Endothelial cell (in vitro differentiated cells): Measurements from ENCODE around the gene EML5. TPM values are rescaled to one million over a fixed set of nuclear protein-coding genes. Genes with fewer than 3 reads are reported as not detected.

ENCODE experiments used
- DNase-seq: peaks from one replicate; pipeline ENCODE4 v3.0.0; 2021; ENCODE audit warnings: low spot score
- H3K27ac Mint-ChIP-seq: one replicate; pipeline ENCODE4 v1.8.0; 2021; ENCODE audit warnings: mixed read lengths, inconsistent platforms; ENCODE audit not compliant: unreplicated experiment
- H3K27me3 Mint-ChIP-seq: one replicate; pipeline ENCODE4 v1.8.0; 2021; ENCODE audit warnings: mild to moderate bottlenecking, moderate library complexity, mixed read lengths, inconsistent platforms; ENCODE audit not compliant: unreplicated experiment
- H3K36me3 Mint-ChIP-seq: one replicate; pipeline ENCODE4 v1.8.0; 2021; ENCODE audit warnings: mild to moderate bottlenecking, low read depth, mixed read lengths, inconsistent platforms; ENCODE audit not compliant: unreplicated experiment
- H3K4me1 Mint-ChIP-seq: one replicate; pipeline ENCODE4 v1.8.0; 2021; ENCODE audit warnings: mild to moderate bottlenecking, mixed read lengths, inconsistent platforms; ENCODE audit not compliant: unreplicated experiment
- H3K4me3 Mint-ChIP-seq: one replicate; pipeline ENCODE4 v1.8.0; 2021; ENCODE audit warnings: mild to moderate bottlenecking, mixed read lengths, inconsistent platforms; ENCODE audit not compliant: unreplicated experiment
- H3K9me3 Mint-ChIP-seq: one replicate; pipeline ENCODE4 v1.8.0; 2021; ENCODE audit warnings: mixed read lengths, inconsistent platforms; ENCODE audit not compliant: unreplicated experiment
- total RNA-seq: library from RNA; stranded (reverse); fragmentation: NEBNext Ultra II Directional; extraction: Animal tissue kit (Norgen Biotek cat#: 25700); gene quantifications from one replicate; pipeline ENCODE4 v1.2.1, GENCODE V29; 2021; ENCODE audit not compliant: unreplicated experiment
- TF ChIP-seq, protein P1 (sequence below): fragments of 200-600 bp; sonication (generic); IDR thresholded peaks from one replicate; pipeline ENCODE4 v1.5.0; 2021; ENCODE audit warnings: antibody characterized with exemption; ENCODE audit not compliant: unreplicated experiment

The EML5 gene
- total RNA-seq, 1 donor from 2014 or later = 0.13 TPM

- no peaks in the 10 kb centered on the region for H3K9me3 Mint-ChIP-seq
- no peak for DNase-seq
- no peaks in the 10 kb centered on the region for H3K4me1 Mint-ChIP-seq
- no peak overlapping the region for H3K27ac Mint-ChIP-seq
- peaks cover 34% of the 10 kb centered on the region for H3K36me3 Mint-ChIP-seq
- TF ChIP-seq, protein P1, sequence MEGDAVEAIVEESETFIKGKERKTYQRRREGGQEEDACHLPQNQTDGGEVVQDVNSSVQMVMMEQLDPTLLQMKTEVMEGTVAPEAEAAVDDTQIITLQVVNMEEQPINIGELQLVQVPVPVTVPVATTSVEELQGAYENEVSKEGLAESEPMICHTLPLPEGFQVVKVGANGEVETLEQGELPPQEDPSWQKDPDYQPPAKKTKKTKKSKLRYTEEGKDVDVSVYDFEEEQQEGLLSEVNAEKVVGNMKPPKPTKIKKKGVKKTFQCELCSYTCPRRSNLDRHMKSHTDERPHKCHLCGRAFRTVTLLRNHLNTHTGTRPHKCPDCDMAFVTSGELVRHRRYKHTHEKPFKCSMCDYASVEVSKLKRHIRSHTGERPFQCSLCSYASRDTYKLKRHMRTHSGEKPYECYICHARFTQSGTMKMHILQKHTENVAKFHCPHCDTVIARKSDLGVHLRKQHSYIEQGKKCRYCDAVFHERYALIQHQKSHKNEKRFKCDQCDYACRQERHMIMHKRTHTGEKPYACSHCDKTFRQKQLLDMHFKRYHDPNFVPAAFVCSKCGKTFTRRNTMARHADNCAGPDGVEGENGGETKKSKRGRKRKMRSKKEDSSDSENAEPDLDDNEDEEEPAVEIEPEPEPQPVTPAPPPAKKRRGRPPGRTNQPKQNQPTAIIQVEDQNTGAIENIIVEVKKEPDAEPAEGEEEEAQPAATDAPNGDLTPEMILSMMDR = no peak
- H3K27me3 Mint-ChIP-seq = peaks cover 3% of the 10 kb centered on the region
- H3K4me3 Mint-ChIP-seq = no peak overlapping the region
Observed at GRCh38 chr14:88588081-88588480, 204.7 kb downstream of the EML5 start.

- Mint-ChIP-seq H3K4me3 (no peak overlapping the region), H3K27ac (no peak overlapping the region), H3K36me3 (peaks cover 30% of the 10 kb centered on the region), H3K27me3 (no peaks in the 10 kb centered on the region), H3K4me1 (no peaks in the 10 kb centered on the region), H3K9me3 (no peaks in the 10 kb centered on the region)
- TF ChIP-seq, protein P1 = no peak
- no peak for DNase-seq
Observed at GRCh38 chr14:88584451-88584850, 208.3 kb downstream of the EML5 start.

- H3K27me3 Mint-ChIP-seq = peaks cover 1% of the 10 kb centered on the region
- H3K36me3 Mint-ChIP-seq = peaks cover 39% of the 10 kb centered on the region
- H3K4me1 Mint-ChIP-seq = no peaks in the 10 kb centered on the region
- DNase-seq = no peak
- H3K4me3 Mint-ChIP-seq = no peak overlapping the region
- no peak overlapping the region for H3K27ac Mint-ChIP-seq
- TF ChIP-seq, protein P1 = no peak
- H3K9me3 Mint-ChIP-seq = no peaks in the 10 kb centered on the region
Observed at GRCh38 chr14:88576222-88576621, 216.5 kb downstream of the EML5 start.

DNA sequence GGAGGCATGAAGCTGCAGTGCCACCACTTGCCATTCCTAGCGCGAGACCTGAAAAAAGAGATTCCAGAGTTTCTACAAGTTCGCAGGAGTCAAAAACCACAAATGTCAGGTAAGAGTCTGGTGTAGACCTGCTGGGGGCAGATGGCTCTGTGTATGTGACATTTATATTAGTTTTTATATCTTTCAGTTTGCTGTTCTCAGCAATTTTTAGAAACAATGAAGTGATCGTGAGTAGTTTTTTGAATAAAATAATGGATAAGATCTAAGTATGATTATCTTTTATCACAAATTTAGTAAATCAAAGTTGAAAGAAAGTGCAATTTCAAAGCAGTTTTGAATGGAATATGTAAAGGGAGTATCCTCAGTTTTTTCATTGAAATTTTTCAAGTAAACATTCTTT, 220.6 kb downstream of the EML5 start:
- Mint-ChIP-seq H3K27me3 (no peaks in the 10 kb centered on the region), H3K4me3 (no peak overlapping the region), H3K4me1 (no peaks in the 10 kb centered on the region), H3K9me3 (no peaks in the 10 kb centered on the region), H3K27ac (no peak overlapping the region), H3K36me3 (peaks cover 36% of the 10 kb centered on the region)
- DNase-seq = no peak
- TF ChIP-seq, protein P1 = no peak

- Mint-ChIP-seq H3K27me3 (no peaks in the 10 kb centered on the region), H3K4me3 (no peak overlapping the region), H3K4me1 (peaks cover 8% of the 10 kb centered on the region), H3K9me3 (no peaks in the 10 kb centered on the region), H3K27ac (no peak overlapping the region), H3K36me3 (peaks cover 26% of the 10 kb centered on the region)
- DNase-seq = no peak
- TF ChIP-seq, protein P1 = no peak
Observed at GRCh38 chr14:88568196-88568595, 224.6 kb downstream of the EML5 start.
